Caco-2 (cell line): Measurements from ENCODE around the gene ATG13. TPM values are rescaled to one million over a fixed set of nuclear protein-coding genes. Genes with fewer than 3 reads are reported as not detected.

Experiments
- BruUV-seq: library from RNA; stranded (reverse); fragments of 400-500 nt; replicated peaks from 2 replicates; lab custom pipeline; 2021; lab: Mats Ljungman, UMichigan
- CTCF ChIA-PET: fragments of 300-600 bp; sonication (Branson Sonifier 250); formaldehyde crosslinking; loops from one replicate; lab custom pipeline; 2022; ENCODE audit warnings: antibody characterized with exemption; lab: Charles Lee
- POLR2A ChIA-PET: fragments of 300-600 bp; sonication (Branson Sonifier 250); formaldehyde crosslinking; loops from one replicate; lab custom pipeline; 2022; ENCODE audit warnings: antibody characterized with exemption; lab: Charles Lee
- DNase-seq, 2 experiments: peaks; one replicate each; pipeline versions ENCODE4 v3.0.0 to v3.0.0-alpha.2; 2020 to 2022
- H3K27me3 ChIP-seq: replicated peaks from 2 replicates; pipeline ENCODE4 v1.6.0; 2011; ENCODE audit warnings: low read length; ENCODE audit not compliant: control insufficient read depth, insufficient read depth
- H3K36me3 ChIP-seq: 2 replicates; pipeline ENCODE4 v1.5.1; 2011; ENCODE audit warnings: low read length; ENCODE audit not compliant: control insufficient read depth, insufficient read depth
- H3K4me1 ChIP-seq: fragments of 250-450 bp; sonication (Bioruptor Pico); 2 replicates; pipeline ENCODE4 v1.5.1; 2020; ENCODE audit warnings: mild to moderate bottlenecking
- H3K4me3 ChIP-seq: 2 replicates; pipeline ENCODE4 v1.5.1; 2011; ENCODE audit warnings: low read depth, mild to moderate bottlenecking, control low read depth, low read length
- H3K9me3 ChIP-seq: fragments of 250-450 bp; sonication (Bioruptor Pico); 2 replicates; pipeline ENCODE4 v1.5.1; 2020; ENCODE audit warnings: mild to moderate bottlenecking, moderate library complexity
- H3K27ac Mint-ChIP-seq: one replicate; pipeline ENCODE4 v1.8.0; 2022; ENCODE audit warnings: mixed read lengths; ENCODE audit not compliant: unreplicated experiment
- H3K27me3 Mint-ChIP-seq: one replicate; pipeline ENCODE4 v1.8.0; 2022; ENCODE audit warnings: mixed read lengths; ENCODE audit not compliant: insufficient read depth, unreplicated experiment
- H3K36me3 Mint-ChIP-seq: one replicate; pipeline ENCODE4 v1.8.0; 2022; ENCODE audit warnings: mild to moderate bottlenecking, mixed read lengths; ENCODE audit not compliant: insufficient read depth, unreplicated experiment
- H3K4me1 Mint-ChIP-seq: one replicate; pipeline ENCODE4 v1.8.0; 2022; ENCODE audit warnings: low read depth, mixed read lengths; ENCODE audit not compliant: unreplicated experiment
- H3K4me3 Mint-ChIP-seq: one replicate; pipeline ENCODE4 v1.8.0; 2022; ENCODE audit warnings: mild to moderate bottlenecking, moderate library complexity, mixed read lengths; ENCODE audit not compliant: unreplicated experiment
- H3K9me3 Mint-ChIP-seq: one replicate; pipeline ENCODE4 v1.8.0; 2022; ENCODE audit warnings: mixed read lengths; ENCODE audit not compliant: unreplicated experiment
- intact Hi-C: fragments of 100-400 bp; cut with micrococcal nuclease; formaldehyde crosslinking; loops from one replicate; pipeline ENCODE4 v1.10.0; 2022; ENCODE audit not compliant: unreplicated experiment
- total RNA-seq: library from RNA; stranded (reverse); gene quantifications from 2 replicates; pipeline ENCODE4 v1.2.3, GENCODE V29; 2022
- TF ChIP-seq, protein P1 (sequence below), 2 experiments: fragments of 200-600 bp in 1 of 2; IDR thresholded peaks; 1 replicate in 1 of 2; 2 replicates in 1 of 2; pipeline versions ENCODE4 v1.5.1 to v1.8.0; 2011 to 2022; ENCODE audit warnings: antibody characterized with exemption in 1 of 2, control low read depth in 1 of 2, inconsistent platforms in 1 of 2, low read depth in 1 of 2, low read length in 1 of 2, mild to moderate bottlenecking in 1 of 2, moderate library complexity in 1 of 2; ENCODE audit not compliant: insufficient read depth in 1 of 2, severe bottlenecking in 1 of 2, unreplicated experiment in 1 of 2

The ATG13 gene
- total RNA-seq, 1 experiment from 2014 or later, result 101 TPM

DNA sequence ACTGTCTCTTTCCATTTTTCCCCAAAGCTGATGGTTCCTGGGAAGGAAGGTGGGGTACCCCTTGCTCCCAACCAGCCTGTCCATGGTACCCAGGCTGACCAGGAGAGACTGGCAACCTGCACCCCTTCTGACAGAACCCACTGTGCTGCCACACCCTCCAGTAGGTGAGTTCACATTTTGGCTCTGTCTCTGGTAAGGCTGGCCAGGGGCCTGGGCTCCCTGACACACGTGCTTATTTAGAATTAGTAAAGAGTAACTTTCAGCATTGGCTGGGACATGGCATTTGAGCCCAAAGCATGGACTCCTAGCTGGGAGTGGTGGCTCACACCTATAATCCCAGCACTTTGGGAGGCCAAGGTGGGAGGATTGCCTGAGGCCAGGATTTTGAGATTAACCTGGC lies 48.0 kb downstream of the ATG13 start:
- TF ChIP-seq, protein P1, sequence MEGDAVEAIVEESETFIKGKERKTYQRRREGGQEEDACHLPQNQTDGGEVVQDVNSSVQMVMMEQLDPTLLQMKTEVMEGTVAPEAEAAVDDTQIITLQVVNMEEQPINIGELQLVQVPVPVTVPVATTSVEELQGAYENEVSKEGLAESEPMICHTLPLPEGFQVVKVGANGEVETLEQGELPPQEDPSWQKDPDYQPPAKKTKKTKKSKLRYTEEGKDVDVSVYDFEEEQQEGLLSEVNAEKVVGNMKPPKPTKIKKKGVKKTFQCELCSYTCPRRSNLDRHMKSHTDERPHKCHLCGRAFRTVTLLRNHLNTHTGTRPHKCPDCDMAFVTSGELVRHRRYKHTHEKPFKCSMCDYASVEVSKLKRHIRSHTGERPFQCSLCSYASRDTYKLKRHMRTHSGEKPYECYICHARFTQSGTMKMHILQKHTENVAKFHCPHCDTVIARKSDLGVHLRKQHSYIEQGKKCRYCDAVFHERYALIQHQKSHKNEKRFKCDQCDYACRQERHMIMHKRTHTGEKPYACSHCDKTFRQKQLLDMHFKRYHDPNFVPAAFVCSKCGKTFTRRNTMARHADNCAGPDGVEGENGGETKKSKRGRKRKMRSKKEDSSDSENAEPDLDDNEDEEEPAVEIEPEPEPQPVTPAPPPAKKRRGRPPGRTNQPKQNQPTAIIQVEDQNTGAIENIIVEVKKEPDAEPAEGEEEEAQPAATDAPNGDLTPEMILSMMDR (IDR thresholded peaks at IDR 0.05; ENCODE audit: insufficient read depth in 1 of 2, low read depth in 1 of 2, low read length in 1 of 2, severe bottlenecking in 1 of 2, unreplicated experiment in 1 of 2), result no peak
- no peaks in the 10 kb centered on the region for H3K4me1 ChIP-seq
- H3K4me3 ChIP-seq, result no peak overlapping the region
- Mint-ChIP-seq H3K4me1 (no peaks in the 10 kb centered on the region), H3K9me3 (no peaks in the 10 kb centered on the region), H3K36me3 (peaks cover 75% of the 10 kb centered on the region), H3K27me3 (no peaks in the 10 kb centered on the region), H3K27ac (no peak overlapping the region), H3K4me3 (no peak overlapping the region)
- POLR2A ChIA-PET, result no interaction called here
- H3K9me3 ChIP-seq, result no peaks in the 10 kb centered on the region
- DNase-seq, result no peak
- BruUV-seq, result no TSS peak
- CTCF ChIA-PET, result no interaction called here
- intact Hi-C loops, result no loop called here
- no peaks in the 10 kb centered on the region for H3K27me3 ChIP-seq
- H3K36me3 ChIP-seq, result peaks cover 4% of the 10 kb centered on the region

DNA sequence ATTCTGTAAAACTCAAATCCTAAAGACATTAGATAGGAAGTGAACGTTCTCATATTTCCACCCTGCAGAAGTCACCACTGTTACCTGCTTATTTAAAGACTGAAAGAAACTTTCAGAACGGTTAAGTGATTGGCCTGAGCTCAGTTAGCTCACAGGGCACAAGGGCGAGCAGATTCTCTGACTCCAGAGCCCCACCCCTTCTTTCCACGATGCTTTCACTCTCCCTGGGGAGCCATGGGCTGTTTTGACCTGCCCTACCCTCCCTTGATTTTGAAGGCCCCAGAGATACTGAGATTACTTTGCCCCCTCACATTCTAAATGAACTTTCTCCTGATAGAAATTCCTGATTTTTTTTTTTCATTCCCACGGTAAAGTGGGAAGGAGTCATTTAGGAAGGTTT lies 49.2 kb downstream of the ATG13 start:
- intact Hi-C loops, result no loop called here

DNA sequence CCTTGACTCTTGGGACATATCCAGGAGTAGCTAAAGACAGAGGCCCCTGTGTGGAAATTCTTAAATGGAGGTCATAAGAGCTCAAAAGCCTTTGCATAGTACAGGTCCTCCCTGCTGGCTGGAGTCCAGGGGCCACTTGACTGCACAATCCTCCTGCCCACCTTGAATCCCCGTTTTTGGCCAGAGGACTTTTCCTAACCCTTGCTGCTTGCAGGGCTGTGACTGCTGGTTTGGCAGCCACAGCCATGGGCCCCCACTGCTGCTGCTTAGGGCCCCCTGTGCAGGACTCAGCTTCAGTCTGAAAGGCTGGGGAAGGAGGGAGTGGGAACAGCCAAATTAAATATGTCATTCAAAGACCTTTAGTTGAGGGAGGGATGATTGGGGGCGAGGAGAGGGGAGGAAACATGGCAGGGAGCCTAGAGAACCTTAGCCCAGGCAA lies 49.7 kb downstream of the ATG13 start:
- TF ChIP-seq, protein P1 (IDR thresholded peaks at IDR 0.05; ENCODE audit: insufficient read depth in 1 of 2, low read depth in 1 of 2, low read length in 1 of 2, severe bottlenecking in 1 of 2, unreplicated experiment in 1 of 2), result no peak
- Histone ChIP-seq H3K4me3 (no peak overlapping the region), H3K4me1 (no peaks in the 10 kb centered on the region), H3K9me3 (no peaks in the 10 kb centered on the region), H3K36me3 (peaks cover 4% of the 10 kb centered on the region), H3K27me3 (no peaks in the 10 kb centered on the region)
- DNase-seq, result no peak
- ChIA-PET CTCF (no interaction called here), POLR2A (no interaction called here)
- intact Hi-C loops, result no loop called here
- BruUV-seq, result no TSS peak
- Mint-ChIP-seq H3K27ac (no peak overlapping the region), H3K4me1 (no peaks in the 10 kb centered on the region), H3K27me3 (no peaks in the 10 kb centered on the region), H3K4me3 (no peak overlapping the region), H3K9me3 (no peaks in the 10 kb centered on the region), H3K36me3 (peaks cover 62% of the 10 kb centered on the region)

More for the DNA sequence above, 49.2 kb downstream of the ATG13 start:
- Histone ChIP-seq H3K4me1 (no peaks in the 10 kb centered on the region), H3K9me3 (no peaks in the 10 kb centered on the region), H3K27me3 (no peaks in the 10 kb centered on the region), H3K36me3 (peaks cover 4% of the 10 kb centered on the region), H3K4me3 (no peak overlapping the region)
- Mint-ChIP-seq H3K4me1 (no peaks in the 10 kb centered on the region), H3K9me3 (no peaks in the 10 kb centered on the region), H3K36me3 (peaks cover 64% of the 10 kb centered on the region), H3K4me3 (no peak overlapping the region), H3K27ac (no peak overlapping the region), H3K27me3 (no peaks in the 10 kb centered on the region)
- DNase-seq, result no peak
- BruUV-seq, result no TSS peak
- ChIA-PET POLR2A (no interaction called here), CTCF (no interaction called here)
- TF ChIP-seq, protein P1 (IDR thresholded peaks at IDR 0.05; ENCODE audit: insufficient read depth in 1 of 2, low read depth in 1 of 2, low read length in 1 of 2, severe bottlenecking in 1 of 2, unreplicated experiment in 1 of 2), result no peak
